Fibroblast of lung (primary cell): ENCODE data around the gene PRR3. TPM values are rescaled to one million over a fixed set of nuclear protein-coding genes. Genes with fewer than 3 reads are reported as not detected.

ENCODE experiments used
- DNase-seq, 2 donors: peaks; one replicate each; pipeline versions ENCODE4 v3.0.0 to v3.0.0-alpha.2; 2010; ENCODE audit warnings: low read depth in 2 of 2
- H2AFZ ChIP-seq: 2 replicates; pipeline ENCODE4 v1.5.1; 2012; ENCODE audit warnings: low read length, control low read depth, inconsistent platforms
- H3K27ac ChIP-seq: 2 replicates; pipeline ENCODE4 v1.5.1; 2011; ENCODE audit warnings: low read length, control low read depth; ENCODE audit not compliant: insufficient read depth
- H3K27me3 ChIP-seq: 2 replicates; pipeline ENCODE4 v1.5.1; 2011; ENCODE audit warnings: mild to moderate bottlenecking, low read length; ENCODE audit not compliant: control insufficient read depth, insufficient read depth
- H3K36me3 ChIP-seq: 2 replicates; pipeline ENCODE4 v1.5.1; 2011; ENCODE audit warnings: low read length; ENCODE audit not compliant: control insufficient read depth, insufficient read depth
- H3K4me1 ChIP-seq: 2 replicates; pipeline ENCODE4 v1.5.1; 2011; ENCODE audit warnings: low read length; ENCODE audit not compliant: control insufficient read depth, insufficient read depth; ENCODE audit errors: extremely low read depth
- H3K4me2 ChIP-seq: 2 replicates; pipeline ENCODE4 v1.5.1; 2011; ENCODE audit warnings: low read length, control low read depth; ENCODE audit not compliant: insufficient read depth; ENCODE audit errors: extremely low read depth
- H3K4me3 ChIP-seq, 4 experiments: fragments of 200-600 bp in 1 of 4; sonication (generic) in 1 of 4; replicated peaks in 1 of 4; 2 replicates each; pipeline ENCODE4 v1.5.1; 2011 to 2016; ENCODE audit warnings: low read length in 4 of 4, low read depth in 3 of 4, mild to moderate bottlenecking in 3 of 4, control low read depth in 2 of 4, inconsistent platforms in 1 of 4, mixed read lengths in 1 of 4; ENCODE audit not compliant: insufficient read depth in 1 of 4; ENCODE audit errors: control extremely low read depth in 1 of 4
- H3K79me2 ChIP-seq: 2 replicates; pipeline ENCODE4 v1.5.1; 2012; ENCODE audit warnings: mild to moderate bottlenecking, low read length, inconsistent platforms; ENCODE audit not compliant: control insufficient read depth, insufficient read depth
- H3K9ac ChIP-seq: 2 replicates; pipeline ENCODE4 v1.5.1; 2011; ENCODE audit warnings: mild to moderate bottlenecking, low read length, control low read depth; ENCODE audit not compliant: insufficient read depth
- H3K9me3 ChIP-seq: 2 replicates; pipeline ENCODE4 v1.5.1; 2012; ENCODE audit warnings: low read depth, low read length; ENCODE audit not compliant: control insufficient read depth, insufficient read depth
- H4K20me1 ChIP-seq: 2 replicates; pipeline ENCODE4 v1.5.1; 2011; ENCODE audit warnings: low read length; ENCODE audit not compliant: control insufficient read depth, insufficient read depth; ENCODE audit errors: extremely low read depth
- EZH2 ChIP-seq: IDR thresholded peaks from 2 replicates; pipeline ENCODE4 v1.5.1; 2012; ENCODE audit warnings: low read length, control low read depth, mild to moderate bottlenecking; ENCODE audit errors: missing control alignments
- polyA plus RNA-seq, 2 donors: library from polyadenylated mRNA; depleted of rRNA in 1 of 2; stranded (reverse) in 1 of 2; unstranded in 1 of 2; fragments of >200 nt; gene quantifications; 2 replicates each; pipeline ENCODE4 v1.2.1, GENCODE V29; 2011 to 2012; ENCODE audit warnings: missing spikeins in 1 of 2
- total RNA-seq: library from RNA; depleted of rRNA; stranded (reverse); fragments of >200 nt; gene quantifications from 2 replicates; pipeline ENCODE4 v1.2.1, GENCODE V29; 2014
- TF ChIP-seq, protein P1 (sequence below), 2 donors: IDR thresholded peaks in 1 of 2; conservative IDR thresholded peaks in 1 of 2; 1 replicate in 1 of 2; 2 replicates in 1 of 2; pipeline ENCODE4 v1.5.1; 2011 to 2012; ENCODE audit warnings: low read length in 2 of 2, control low read depth in 1 of 2, inconsistent platforms in 1 of 2, low read depth in 1 of 2, mild to moderate bottlenecking in 1 of 2

PRR3 gene
- total and polyA plus RNA-seq, 2 donors (not counting 1 experiment from before 2014, with no cell fraction given), result 6.6 to 19.0 TPM

DNA sequence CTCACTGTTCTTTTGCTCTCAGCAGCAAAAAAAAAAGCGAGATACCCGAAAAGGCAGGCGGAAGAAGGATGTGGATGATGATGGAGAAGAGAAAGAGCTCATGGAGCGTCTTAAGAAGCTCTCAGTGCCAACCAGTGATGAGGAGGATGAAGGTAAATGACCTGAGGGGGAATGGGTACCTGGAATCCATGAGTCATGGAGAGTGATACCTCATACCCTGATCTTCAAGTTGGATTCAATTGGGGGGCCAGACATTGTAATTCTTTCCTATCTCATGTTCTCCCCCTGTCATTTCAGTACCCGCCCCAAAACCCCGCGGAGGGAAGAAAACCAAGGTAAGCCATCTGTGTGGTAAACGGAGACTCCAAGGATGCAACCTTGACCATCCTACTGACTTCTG is 21.0 kb downstream of the PRR3 start:
- Histone ChIP-seq H4K20me1 (no peaks in the 10 kb centered on the region), H3K27me3 (no peaks in the 10 kb centered on the region), H3K9ac (no peak overlapping the region), H3K9me3 (no peaks in the 10 kb centered on the region), H3K79me2 (peaks cover 28% of the 10 kb centered on the region), H3K36me3 (peaks cover 19% of the 10 kb centered on the region), H3K4me2 (no peak overlapping the region), H3K27ac (no peak overlapping the region), H3K4me3 (no peak overlapping the region), H2AFZ (no peak overlapping the region), H3K4me1 (peaks cover 1% of the 10 kb centered on the region)
- TF ChIP-seq, protein P1, sequence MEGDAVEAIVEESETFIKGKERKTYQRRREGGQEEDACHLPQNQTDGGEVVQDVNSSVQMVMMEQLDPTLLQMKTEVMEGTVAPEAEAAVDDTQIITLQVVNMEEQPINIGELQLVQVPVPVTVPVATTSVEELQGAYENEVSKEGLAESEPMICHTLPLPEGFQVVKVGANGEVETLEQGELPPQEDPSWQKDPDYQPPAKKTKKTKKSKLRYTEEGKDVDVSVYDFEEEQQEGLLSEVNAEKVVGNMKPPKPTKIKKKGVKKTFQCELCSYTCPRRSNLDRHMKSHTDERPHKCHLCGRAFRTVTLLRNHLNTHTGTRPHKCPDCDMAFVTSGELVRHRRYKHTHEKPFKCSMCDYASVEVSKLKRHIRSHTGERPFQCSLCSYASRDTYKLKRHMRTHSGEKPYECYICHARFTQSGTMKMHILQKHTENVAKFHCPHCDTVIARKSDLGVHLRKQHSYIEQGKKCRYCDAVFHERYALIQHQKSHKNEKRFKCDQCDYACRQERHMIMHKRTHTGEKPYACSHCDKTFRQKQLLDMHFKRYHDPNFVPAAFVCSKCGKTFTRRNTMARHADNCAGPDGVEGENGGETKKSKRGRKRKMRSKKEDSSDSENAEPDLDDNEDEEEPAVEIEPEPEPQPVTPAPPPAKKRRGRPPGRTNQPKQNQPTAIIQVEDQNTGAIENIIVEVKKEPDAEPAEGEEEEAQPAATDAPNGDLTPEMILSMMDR (conservative IDR thresholded peaks at IDR 0.05 in 1 of 2, IDR thresholded peaks at IDR 0.05 in 1 of 2; ENCODE audit: low read depth in 1 of 2, low read length in 2 of 2), result no peak
- no peak for TF ChIP-seq EZH2
- DNase-seq, result no peak

DNA sequence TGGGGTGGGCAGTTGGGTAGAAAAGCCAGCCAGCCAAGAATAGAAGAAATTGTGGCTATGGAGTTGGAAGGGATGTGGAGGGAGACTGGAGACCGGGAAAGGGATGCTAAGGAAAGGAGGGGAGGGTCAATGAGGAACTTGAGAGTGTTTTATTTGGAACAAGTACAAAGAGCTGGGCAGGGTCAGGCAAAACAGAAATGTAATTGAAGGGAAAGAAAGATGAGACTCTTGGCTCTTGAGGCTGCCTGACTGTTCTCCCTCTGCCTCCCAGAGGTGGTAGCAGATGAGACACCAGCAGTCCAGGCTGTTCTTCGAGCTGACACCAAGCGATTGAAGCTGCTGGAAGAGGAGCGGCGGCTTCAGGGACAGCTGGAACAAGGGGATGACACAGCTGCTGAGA is 26.8 kb downstream of the PRR3 start:
- H3K27ac ChIP-seq, result no peak overlapping the region
- no peaks in the 10 kb centered on the region for H3K79me2 ChIP-seq
- H3K36me3 ChIP-seq, result peaks cover 31% of the 10 kb centered on the region
- TF ChIP-seq EZH2, result no peak
- TF ChIP-seq, protein P1 (conservative IDR thresholded peaks at IDR 0.05 in 1 of 2, IDR thresholded peaks at IDR 0.05 in 1 of 2; ENCODE audit: low read depth in 1 of 2, low read length in 2 of 2), result no peak
- H3K4me1 ChIP-seq, result no peaks in the 10 kb centered on the region
- no peak for DNase-seq
- H3K27me3 ChIP-seq, result no peaks in the 10 kb centered on the region
- H4K20me1 ChIP-seq, result no peaks in the 10 kb centered on the region
- H3K9ac ChIP-seq, result no peak overlapping the region
- H3K9me3 ChIP-seq, result no peaks in the 10 kb centered on the region
- H3K4me2 ChIP-seq, result no peak overlapping the region
- H3K4me3 ChIP-seq, result no peak overlapping the region
- H2AFZ ChIP-seq, result no peak overlapping the region

DNA sequence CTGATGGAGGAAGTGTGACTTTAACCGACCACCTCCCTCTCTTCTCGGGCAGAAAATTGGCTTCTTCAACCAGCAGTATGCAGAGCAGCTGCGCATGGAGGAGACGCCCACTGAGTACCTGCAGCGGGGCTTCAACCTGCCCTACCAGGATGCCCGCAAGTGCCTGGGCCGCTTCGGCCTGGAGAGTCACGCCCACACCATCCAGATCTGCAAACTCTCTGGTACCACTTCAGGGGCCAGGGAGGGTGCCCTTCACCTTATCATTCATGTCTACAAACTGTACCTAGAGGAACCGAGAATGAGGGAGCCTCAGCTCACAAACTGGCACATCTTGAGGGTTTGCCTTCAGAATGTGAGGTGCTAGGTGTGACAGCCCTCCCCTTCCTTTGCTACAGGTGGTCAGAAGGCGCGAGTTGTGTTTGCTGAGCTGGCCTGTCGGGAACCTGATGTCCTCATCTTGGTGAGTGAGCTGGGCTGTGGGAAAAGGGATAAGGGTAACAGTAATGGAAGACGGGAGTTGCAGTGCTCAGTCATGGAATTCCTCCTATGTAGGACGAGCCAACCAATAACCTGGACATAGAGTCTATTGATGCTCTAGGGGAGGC is 32.8 kb downstream of the PRR3 start:
- no peak overlapping the region for H2AFZ ChIP-seq
- H3K36me3 ChIP-seq, result peaks cover 23% of the 10 kb centered on the region
- H3K9ac ChIP-seq, result no peak overlapping the region
- H4K20me1 ChIP-seq, result no peaks in the 10 kb centered on the region
- no peak overlapping the region for H3K4me3 ChIP-seq
- H3K79me2 ChIP-seq, result no peaks in the 10 kb centered on the region
- H3K9me3 ChIP-seq, result no peaks in the 10 kb centered on the region
- TF ChIP-seq, protein P1 (conservative IDR thresholded peaks at IDR 0.05 in 1 of 2, IDR thresholded peaks at IDR 0.05 in 1 of 2; ENCODE audit: low read depth in 1 of 2, low read length in 2 of 2), result no peak
- TF ChIP-seq EZH2, result no peak
- peak overlapping the region; percentile 79 for H3K27ac ChIP-seq
- H3K4me2 ChIP-seq, result no peak overlapping the region
- no peak for DNase-seq
- H3K27me3 ChIP-seq, result no peaks in the 10 kb centered on the region
- H3K4me1 ChIP-seq, result peaks cover 9% of the 10 kb centered on the region
